SK-N-SH (cell line): ENCODE data around the gene SLC23A1. TPM values are rescaled to one million over a fixed set of nuclear protein-coding genes. Genes with fewer than 3 reads are reported as not detected.
A peak's percentile ranks its signal among the peaks of the same experiment; 100 is the strongest.

Experiments used
- CTCF ChIA-PET: fragments of 300-600, 350-600 bp; formaldehyde crosslinking; extraction: SDS; loops from one replicate; lab custom pipeline; 2021; lab: Yijun Ruan, JAX
- POLR2A ChIA-PET: fragments of 350-600 bp; sonication (Branson Sonifier 250); formaldehyde crosslinking; extraction: SDS; loops from one replicate; lab custom pipeline; 2020; ENCODE audit warnings: antibody characterized with exemption, inconsistent platforms; lab: Yijun Ruan, JAX
- DNase-seq: peaks from one replicate; pipeline ENCODE4 v3.0.0; 2012
- H2AFZ ChIP-seq: fragments of 200-600 bp; sonication (generic); 2 replicates; pipeline ENCODE4 v1.8.1; 2016; ENCODE audit warnings: antibody characterized with exemption, mild to moderate bottlenecking, low read depth
- H3F3A ChIP-seq: fragments of 200-600 bp; sonication (generic); replicated peaks from 2 replicates; pipeline ENCODE3; 2016; ENCODE audit warnings: antibody characterized with exemption, mild to moderate bottlenecking; ENCODE audit not compliant: insufficient read depth
- H3K27ac ChIP-seq, 2 experiments: fragments of 200-500 bp in 1 of 2; fragments of 200-600 bp in 1 of 2; sonication (Bioruptor generic) in 1 of 2; sonication (generic), shearing (Covaris generic) in 1 of 2; 2 replicates each; pipeline versions ENCODE4 v1.5.1 to v1.6.1; 2014 to 2016; ENCODE audit warnings: low read depth in 2 of 2, inconsistent platforms in 1 of 2, low read length in 1 of 2, mild to moderate bottlenecking in 1 of 2, mixed read lengths in 1 of 2
- H3K27me3 ChIP-seq: fragments of 200-600 bp; sonication (generic), shearing (Covaris generic); 2 replicates; pipeline ENCODE4 v1.6.1; 2016; ENCODE audit warnings: mixed run types; ENCODE audit not compliant: insufficient read depth
- H3K36me3 ChIP-seq, 2 experiments: fragments of 200-500 bp in 1 of 2; fragments of 200-600 bp in 1 of 2; sonication (Bioruptor generic) in 1 of 2; sonication (generic) in 1 of 2; replicated peaks in 1 of 2; 2 replicates each; pipeline versions ENCODE3 to v1.5.1; 2014 to 2016; ENCODE audit warnings: low read length in 1 of 2, mild to moderate bottlenecking in 1 of 2; ENCODE audit not compliant: insufficient read depth in 2 of 2, control insufficient read depth in 1 of 2
- H3K4me1 ChIP-seq, 2 experiments: fragments of 200-500 bp in 1 of 2; fragments of 200-600 bp in 1 of 2; sonication (Bioruptor generic) in 1 of 2; sonication (generic), shearing (Covaris generic) in 1 of 2; 2 replicates each; pipeline versions ENCODE4 v1.5.1 to v1.6.1; 2014 to 2016; ENCODE audit warnings: low read depth in 1 of 2, low read length in 1 of 2, mixed run types in 1 of 2; ENCODE audit not compliant: insufficient read depth in 2 of 2, control insufficient read depth in 1 of 2
- H3K4me2 ChIP-seq: fragments of 200-600 bp; sonication (generic), shearing (Covaris generic); 2 replicates; pipeline ENCODE4 v1.6.1; 2017; ENCODE audit warnings: mixed run types
- H3K4me3 ChIP-seq, 2 experiments: fragments of 200-500 bp in 1 of 2; fragments of 200-600 bp in 1 of 2; sonication (Bioruptor generic) in 1 of 2; sonication (generic), shearing (Covaris generic) in 1 of 2; 2 replicates each; pipeline versions ENCODE4 v1.5.1 to v1.8.1; 2014 to 2016; ENCODE audit warnings: low read depth in 2 of 2, inconsistent platforms in 1 of 2, low read length in 1 of 2, mild to moderate bottlenecking in 1 of 2, mixed read lengths in 1 of 2, moderate library complexity in 1 of 2
- H3K79me2 ChIP-seq: fragments of 200-600 bp; sonication (generic); 2 replicates; pipeline ENCODE4 v1.8.1; 2017; ENCODE audit warnings: mild to moderate bottlenecking; ENCODE audit not compliant: insufficient read depth
- H3K9ac ChIP-seq: fragments of 200-600 bp; sonication (generic); 2 replicates; pipeline ENCODE4 v1.6.1; 2017; ENCODE audit warnings: mixed run types
- H3K9me2 ChIP-seq: fragments of 200-600 bp; sonication (generic); 2 replicates; pipeline ENCODE4 v1.6.1; 2017; ENCODE audit warnings: mixed run types
- H3K9me3 ChIP-seq: fragments of 200-600 bp; sonication (generic); 2 replicates; pipeline ENCODE4 v1.6.1; 2017; ENCODE audit warnings: mixed run types, mild to moderate bottlenecking, moderate library complexity
- H4K20me1 ChIP-seq: fragments of 200-600 bp; sonication (generic); 2 replicates; pipeline ENCODE4 v1.6.1; 2017; ENCODE audit warnings: mild to moderate bottlenecking, mixed run types; ENCODE audit not compliant: insufficient read depth
- CHD2 ChIP-seq: fragments of 150-350 bp; IDR thresholded peaks from 2 replicates; pipeline ENCODE4 v1.6.1; 2018; ENCODE audit warnings: low read length; ENCODE audit not compliant: partially characterized antibody
- CTCF ChIP-seq: fragments of 200-600 bp; sonication (generic); IDR thresholded peaks from 2 replicates; pipeline ENCODE4 v1.6.1; 2017; ENCODE audit warnings: antibody characterized with exemption, mild to moderate bottlenecking, moderate library complexity
- EZH2phosphoT487 ChIP-seq: fragments of 200-600 bp; sonication (generic); IDR thresholded peaks from 2 replicates; pipeline ENCODE4 v1.6.1; 2017; ENCODE audit warnings: low read depth, mixed run types, mild to moderate bottlenecking, antibody characterized with exemption, moderate library complexity, borderline replicate concordance
- FOSL2 ChIP-seq: IDR thresholded peaks from 2 replicates; pipeline ENCODE4 v1.4.0; 2012; ENCODE audit warnings: low read depth, mild to moderate bottlenecking, moderate library complexity, borderline replicate concordance
- FOXJ3 ChIP-seq: sonication (generic); formaldehyde crosslinking; IDR thresholded peaks from 2 replicates; pipeline ENCODE4 v1.5.1; 2020; ENCODE audit warnings: mild to moderate bottlenecking, missing genetic modification reagents
- FOXM1 ChIP-seq: IDR thresholded peaks from 2 replicates; pipeline ENCODE4 v1.4.0; 2012; ENCODE audit warnings: low read depth, mild to moderate bottlenecking
- IRF3 ChIP-seq: fragments of 150-350 bp; IDR thresholded peaks from 2 replicates; pipeline ENCODE4 v1.6.1; 2016; ENCODE audit warnings: mild to moderate bottlenecking, low read depth, low read length
- JUND ChIP-seq: IDR thresholded peaks from 2 replicates; pipeline ENCODE4 v1.4.0; 2012
- MAX ChIP-seq: IDR thresholded peaks from 2 replicates; pipeline ENCODE4 v1.4.0; 2012; ENCODE audit warnings: low read depth
- MEF2A ChIP-seq: IDR thresholded peaks from 2 replicates; pipeline ENCODE4 v1.4.0; 2012; ENCODE audit warnings: low read depth, borderline replicate concordance
- NFIC ChIP-seq: IDR thresholded peaks from 2 replicates; pipeline ENCODE4 v1.4.0; 2012; ENCODE audit warnings: borderline replicate concordance
- POLR2AphosphoS5 ChIP-seq: IDR thresholded peaks from 2 replicates; pipeline ENCODE4 v1.6.1; 2012; ENCODE audit warnings: low read depth, low read length
- RXRA ChIP-seq: IDR thresholded peaks from 2 replicates; pipeline ENCODE4 v1.4.0; 2012; ENCODE audit warnings: low read depth, mild to moderate bottlenecking, borderline replicate concordance
- USF2 ChIP-seq: fragments of 150-350 bp; IDR thresholded peaks from 2 replicates; pipeline ENCODE4 v1.6.1; 2017; ENCODE audit warnings: antibody characterized with exemption, low read length, low read depth, borderline replicate concordance
- WGBS: methylation state at CpG from one replicate; pipeline ENCODE4 v1.1.6; 2017; ENCODE audit warnings: low lambda C conversion rate; 5-methylcytosine and 5-hydroxymethylcytosine counted together
- polyA plus RNA-seq, 3 experiments: library from polyadenylated mRNA; depleted of rRNA; stranded (reverse); fragments of >200 nt; gene quantifications; 2 replicates each; pipeline ENCODE4 v1.2.3, GENCODE V29; 2012

The SLC23A1 gene
- polyA plus RNA-seq, 1 of the 3 experiments (the other 2 are of a cell fraction) = not detected

GRCh38 chr5:139394123-139394653 lies 11.1 kb upstream of the SLC23A1 start:
- Histone ChIP-seq H3F3A (no peaks in the 10 kb centered on the region), H3K27ac (no peak overlapping the region), H3K9me2 (no peaks in the 10 kb centered on the region), H3K79me2 (no peaks in the 10 kb centered on the region), H3K36me3 (no peaks in the 10 kb centered on the region), H3K4me1 (peaks cover 0 to 3% of the 10 kb centered on the region in 2 experiments; a peak in 1 of 4 replicates), H3K9ac (no peak overlapping the region), H4K20me1 (no peaks in the 10 kb centered on the region), H2AFZ (no peak overlapping the region), H3K4me2 (peak overlapping the region; percentile 37; the same call in 1 of the 2 replicates), H3K27me3 (peaks cover 12% of the 10 kb centered on the region; the same call in 1 of the 2 replicates), H3K4me3 (peak overlapping the region in 1 of 2 experiments; percentile 23; a peak in 2 of 4 replicates), H3K9me3 (no peaks in the 10 kb centered on the region)
- CTCF ChIA-PET = interaction anchor here (0.8 to 6.3 kb wide), 9 partner anchors 8 to 122 kb away, joined by 3 to 29 read pairs (median 3); partner anchors contain the start of genes MATR3 and SPATA24
- WGBS = 17% methylated on average over 9 of the region's 62 CpGs
- POLR2A ChIA-PET = interaction anchor here (1.2 kb wide), 1 partner anchor 10 kb away, joined by 3 read pairs; the partner anchor contains the start of gene SPATA24
- peak; percentile 83 for DNase-seq
- TF ChIP-seq CHD2 (no peak), CTCF (peak; percentile 46), MEF2A (no peak), MAX (0 out of 2 replicates have a peak, but pooled peaks have one; percentile 19)

GRCh38 chr5:139393497-139394122 lies 10.5 kb upstream of the SLC23A1 start:
- Histone ChIP-seq H2AFZ (no peak overlapping the region), H3K36me3 (no peaks in the 10 kb centered on the region), H3K4me1 (peaks cover 0 to 3% of the 10 kb centered on the region in 2 experiments; a peak in 1 of 4 replicates), H3K27me3 (peaks cover 12% of the 10 kb centered on the region; the same call in 1 of the 2 replicates), H3K9me3 (no peaks in the 10 kb centered on the region), H3K4me2 (peak overlapping the region; percentile 37; the same call in 1 of the 2 replicates), H3K27ac (no peak overlapping the region), H3F3A (no peaks in the 10 kb centered on the region), H4K20me1 (no peaks in the 10 kb centered on the region), H3K79me2 (no peaks in the 10 kb centered on the region), H3K9ac (no peak overlapping the region), H3K4me3 (peak overlapping the region in 1 of 2 experiments; percentile 23; a peak in 1 of 4 replicates), H3K9me2 (no peaks in the 10 kb centered on the region)
- DNase-seq = peak; percentile 49
- ChIA-PET POLR2A (interaction anchor here (1.2 kb wide), 1 partner anchor 10 kb away, joined by 3 read pairs; the partner anchor contains the start of gene SPATA24), CTCF (interaction anchor here (0.9 to 6.3 kb wide), 6 partner anchors 10 to 120 kb away, joined by 3 to 29 read pairs (median 3); partner anchors contain the start of genes MATR3 and SPATA24)
- no peak for TF ChIP-seq NFIC
- TF ChIP-seq FOXJ3 = no peak
- TF ChIP-seq CTCF = no peak
- no peak for TF ChIP-seq USF2
- no peak for TF ChIP-seq FOXM1
- no peak for TF ChIP-seq MAX
- no peak for TF ChIP-seq POLR2AphosphoS5
- no peak for TF ChIP-seq IRF3
- no peak for TF ChIP-seq JUND
- TF ChIP-seq CHD2 = no peak
- TF ChIP-seq RXRA = no peak
- TF ChIP-seq FOSL2 = no peak
- no peak for TF ChIP-seq EZH2phosphoT487
- WGBS = 54% methylated on average over 24 of the region's 49 CpGs
